ENCODE measurements around the gene ADAMTS12. TPM values are rescaled to one million over a fixed set of nuclear protein-coding genes. Genes with fewer than 3 reads are reported as not detected.

Gene ADAMTS12
- total RNA-seq, 2 donors from 2014 or later = 0.42 to 1.1 TPM

DNA sequence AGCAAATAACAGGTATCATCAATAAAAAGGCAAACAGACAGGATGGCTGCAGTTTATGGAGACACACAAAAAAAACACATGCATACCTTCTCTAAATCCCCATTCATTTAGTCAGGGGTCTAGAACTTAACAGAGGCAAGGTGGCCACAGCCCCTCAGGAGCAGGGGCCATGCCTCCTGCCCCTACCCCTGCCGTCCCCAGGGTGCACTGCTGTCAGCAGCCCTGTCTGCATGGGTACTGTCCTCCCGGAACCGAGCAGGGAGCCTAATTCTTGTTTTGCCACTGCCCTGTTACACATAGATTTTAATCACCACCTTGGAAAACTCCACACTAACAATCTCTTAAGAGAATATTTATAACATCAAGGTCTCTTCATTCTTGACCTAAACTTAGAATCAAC is 39.0 kb downstream of the ADAMTS12 start:
- TF ChIP-seq, protein P1, sequence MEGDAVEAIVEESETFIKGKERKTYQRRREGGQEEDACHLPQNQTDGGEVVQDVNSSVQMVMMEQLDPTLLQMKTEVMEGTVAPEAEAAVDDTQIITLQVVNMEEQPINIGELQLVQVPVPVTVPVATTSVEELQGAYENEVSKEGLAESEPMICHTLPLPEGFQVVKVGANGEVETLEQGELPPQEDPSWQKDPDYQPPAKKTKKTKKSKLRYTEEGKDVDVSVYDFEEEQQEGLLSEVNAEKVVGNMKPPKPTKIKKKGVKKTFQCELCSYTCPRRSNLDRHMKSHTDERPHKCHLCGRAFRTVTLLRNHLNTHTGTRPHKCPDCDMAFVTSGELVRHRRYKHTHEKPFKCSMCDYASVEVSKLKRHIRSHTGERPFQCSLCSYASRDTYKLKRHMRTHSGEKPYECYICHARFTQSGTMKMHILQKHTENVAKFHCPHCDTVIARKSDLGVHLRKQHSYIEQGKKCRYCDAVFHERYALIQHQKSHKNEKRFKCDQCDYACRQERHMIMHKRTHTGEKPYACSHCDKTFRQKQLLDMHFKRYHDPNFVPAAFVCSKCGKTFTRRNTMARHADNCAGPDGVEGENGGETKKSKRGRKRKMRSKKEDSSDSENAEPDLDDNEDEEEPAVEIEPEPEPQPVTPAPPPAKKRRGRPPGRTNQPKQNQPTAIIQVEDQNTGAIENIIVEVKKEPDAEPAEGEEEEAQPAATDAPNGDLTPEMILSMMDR (IDR thresholded peaks at IDR 0.05) = no peak
- Histone ChIP-seq H3K9me3 (no peaks in the 10 kb centered on the region), H3K27me3 (no peaks in the 10 kb centered on the region), H3K4me3 (no peak overlapping the region), H3K4me1 (no peaks in the 10 kb centered on the region), H3K9ac (ENCODE audit: low read depth in 2 of 2, low read length in 2 of 2) (no peak overlapping the region), H3K36me3 (no peaks in the 10 kb centered on the region), H3K27ac (no peak overlapping the region)
- intact Hi-C loops (cut with DNase I) = no loop called here
- DNase-seq = no peak

DNA sequence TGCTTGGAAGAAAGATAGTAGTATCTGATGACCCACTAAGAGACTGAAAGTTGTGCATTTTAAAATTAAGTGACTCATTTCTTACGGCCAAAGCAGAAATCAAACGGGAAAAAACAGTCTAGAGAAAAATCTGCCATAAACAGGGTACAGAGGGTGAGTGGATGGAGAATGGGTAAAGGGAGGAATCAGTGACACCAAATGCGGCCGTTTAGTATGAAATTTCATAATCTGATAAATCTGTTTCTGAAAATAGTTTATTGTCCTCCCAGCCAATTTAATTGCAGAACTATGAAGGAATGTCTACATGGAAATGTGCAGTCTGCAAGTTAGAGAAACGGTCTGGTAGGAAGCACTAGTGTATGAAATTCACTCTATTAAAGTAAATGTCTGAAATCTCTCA is 39.5 kb downstream of the ADAMTS12 start:
- no peaks in the 10 kb centered on the region for H3K36me3 ChIP-seq
- TF ChIP-seq, protein P1 (IDR thresholded peaks at IDR 0.05) = no peak
- no peak overlapping the region for H3K27ac ChIP-seq
- no peak overlapping the region for H3K4me3 ChIP-seq
- intact Hi-C loops (cut with DNase I) = no loop called here
- no peaks in the 10 kb centered on the region for H3K27me3 ChIP-seq
- no peaks in the 10 kb centered on the region for H3K4me1 ChIP-seq
- no peak for DNase-seq
- no peak overlapping the region for H3K9ac ChIP-seq (ENCODE audit: low read depth in 2 of 2, low read length in 2 of 2)
- no peaks in the 10 kb centered on the region for H3K9me3 ChIP-seq

DNA sequence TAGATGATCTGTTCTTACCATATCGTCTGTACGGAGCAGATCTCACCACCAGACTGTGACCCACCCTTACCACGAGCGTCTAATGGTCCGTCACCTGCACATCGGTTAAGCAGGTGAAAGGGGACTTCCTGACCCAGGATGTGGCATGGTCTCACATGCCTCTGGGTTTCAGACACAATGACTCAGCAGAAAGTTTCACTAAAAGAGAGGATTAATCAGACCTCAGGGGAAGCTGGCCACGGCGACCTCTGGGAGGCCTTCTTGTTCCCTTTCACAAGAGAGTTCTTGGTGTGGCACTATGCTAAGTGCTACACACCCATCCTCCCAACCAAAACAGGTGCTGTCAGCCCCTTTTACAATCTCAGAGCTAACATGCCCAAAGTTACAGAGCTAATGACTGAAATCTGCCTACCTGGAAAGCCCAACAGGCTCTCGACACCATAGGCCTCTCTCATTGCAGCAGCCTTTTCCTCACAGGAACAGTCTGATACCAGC is 41.6 kb downstream of the ADAMTS12 start:
- intact Hi-C loops (cut with DNase I) = no loop called here
- Histone ChIP-seq H3K4me3 (no peak overlapping the region), H3K36me3 (no peaks in the 10 kb centered on the region), H3K9ac (ENCODE audit: low read depth in 2 of 2, low read length in 2 of 2) (no peak overlapping the region), H3K9me3 (no peaks in the 10 kb centered on the region), H3K27ac (no peak overlapping the region), H3K4me1 (no peaks in the 10 kb centered on the region), H3K27me3 (no peaks in the 10 kb centered on the region)
- TF ChIP-seq, protein P1 (IDR thresholded peaks at IDR 0.05) = no peak
- DNase-seq = no peak

DNA sequence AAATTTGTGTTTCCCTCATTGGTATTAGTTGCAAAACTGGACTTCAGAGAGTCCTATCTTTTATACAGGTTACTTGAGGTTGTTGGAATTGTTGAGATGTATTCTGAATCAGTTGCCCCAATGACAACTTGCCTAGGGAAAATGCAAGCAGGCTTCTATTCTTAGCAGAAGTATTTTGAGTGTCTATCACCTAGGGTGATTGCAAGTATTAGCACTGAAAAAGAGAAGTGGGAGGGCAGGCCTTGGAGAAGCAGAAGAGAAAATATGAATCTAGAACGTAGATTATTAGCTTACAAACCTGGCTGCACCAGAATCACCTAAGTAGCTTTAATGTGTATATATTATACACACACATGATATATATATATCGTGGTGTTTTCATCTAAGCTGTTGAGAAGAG is 43.2 kb downstream of the ADAMTS12 start:
- intact Hi-C loops (cut with DNase I) = no loop called here

DNA sequence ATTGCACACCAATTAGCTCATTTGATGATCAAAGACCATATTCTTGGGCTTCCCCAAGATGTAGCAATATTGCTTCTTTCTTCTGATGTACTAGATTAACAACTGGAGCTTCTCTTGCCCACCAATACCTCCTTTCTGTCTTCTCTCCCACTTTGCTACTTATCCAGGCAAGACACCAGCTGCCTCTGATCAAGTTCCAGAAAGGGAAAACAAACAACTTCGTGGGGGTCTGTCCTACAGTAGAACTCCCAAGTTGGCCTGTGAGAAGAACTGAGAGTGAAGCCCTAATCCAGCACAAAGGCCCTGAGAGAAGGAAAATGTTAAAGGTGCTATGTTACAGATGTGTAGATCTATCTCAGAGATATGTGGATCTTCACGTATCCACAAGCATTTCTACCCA is 44.9 kb downstream of the ADAMTS12 start:
- Histone ChIP-seq H3K9ac (ENCODE audit: low read depth in 2 of 2, low read length in 2 of 2) (no peak overlapping the region), H3K27me3 (no peaks in the 10 kb centered on the region), H3K27ac (no peak overlapping the region), H3K4me3 (no peak overlapping the region), H3K9me3 (no peaks in the 10 kb centered on the region), H3K36me3 (no peaks in the 10 kb centered on the region), H3K4me1 (no peaks in the 10 kb centered on the region)
- intact Hi-C loops (cut with DNase I) = no loop called here
- TF ChIP-seq, protein P1 (IDR thresholded peaks at IDR 0.05) = no peak
- no peak for DNase-seq

More for the DNA sequence above, 43.2 kb downstream of the ADAMTS12 start:
- TF ChIP-seq, protein P1 (IDR thresholded peaks at IDR 0.05) = no peak
- Histone ChIP-seq H3K4me1 (no peaks in the 10 kb centered on the region), H3K27ac (no peak overlapping the region), H3K27me3 (no peaks in the 10 kb centered on the region), H3K36me3 (no peaks in the 10 kb centered on the region), H3K4me3 (no peak overlapping the region), H3K9ac (ENCODE audit: low read depth in 2 of 2, low read length in 2 of 2) (no peak overlapping the region), H3K9me3 (no peaks in the 10 kb centered on the region)
- no peak for DNase-seq
